Activated T-helper 1 cell treated with anti-CD3 and anti-CD28 coated beads, Interleukin-12 subunit alpha, Interleukin-12 subunit beta, Interleukin-2, Interleukin-4 antibody, amounts not matched to agents 30 ng/mL and 10 ng/mL and 1 ng/mL, durations not matched to agents 14 hours and 24 hours and 36 hours (primary cell): ENCODE measurements around the gene RHPN2. TPM values are rescaled to one million over a fixed set of nuclear protein-coding genes. Genes with fewer than 3 reads are reported as not detected.

Experiments used
- DNase-seq: peaks from one replicate; pipeline ENCODE4 v3.0.0; 2021; ENCODE audit warnings: low spot score
- H3K27ac Mint-ChIP-seq: one replicate; pipeline ENCODE4 v1.8.0; 2021; ENCODE audit warnings: mild to moderate bottlenecking, mixed read lengths
- H3K27me3 Mint-ChIP-seq: one replicate; pipeline ENCODE4 v1.8.0; 2022; ENCODE audit warnings: mild to moderate bottlenecking, moderate library complexity, mixed read lengths; ENCODE audit not compliant: insufficient read depth
- H3K36me3 Mint-ChIP-seq: one replicate; pipeline ENCODE4 v1.8.0; 2021; ENCODE audit warnings: low read depth, mixed read lengths
- H3K4me1 Mint-ChIP-seq: one replicate; pipeline ENCODE4 v1.8.0; 2021; ENCODE audit warnings: low read depth, mixed read lengths
- H3K4me3 Mint-ChIP-seq: one replicate; pipeline ENCODE4 v1.8.0; 2021; ENCODE audit warnings: mild to moderate bottlenecking, moderate library complexity, mixed read lengths
- H3K9me3 Mint-ChIP-seq: one replicate; pipeline ENCODE4 v1.8.0; 2021; ENCODE audit warnings: mixed read lengths
- intact Hi-C: fragments of 100-400 bp; cut with micrococcal nuclease; formaldehyde crosslinking; loops from one replicate; pipeline ENCODE4 v1.15.1; 2024
- total RNA-seq: library from RNA; stranded (reverse); gene quantifications from 2 replicates; pipeline ENCODE4 v1.2.3, GENCODE V29; 2022

Gene RHPN2
- total RNA-seq, 1 donor from 2014 or later: 2.5 TPM

GRCh38 chr19:33089010-33089409 lies 24.3 kb upstream of the RHPN2 start:
- no peak for DNase-seq
- Mint-ChIP-seq H3K9me3 (no peaks in the 10 kb centered on the region), H3K27me3 (no peaks in the 10 kb centered on the region), H3K36me3 (peaks cover 31% of the 10 kb centered on the region), H3K4me1 (peaks cover 9% of the 10 kb centered on the region), H3K27ac (no peak overlapping the region), H3K4me3 (no peak overlapping the region)
- intact Hi-C loops: no loop called here

DNA sequence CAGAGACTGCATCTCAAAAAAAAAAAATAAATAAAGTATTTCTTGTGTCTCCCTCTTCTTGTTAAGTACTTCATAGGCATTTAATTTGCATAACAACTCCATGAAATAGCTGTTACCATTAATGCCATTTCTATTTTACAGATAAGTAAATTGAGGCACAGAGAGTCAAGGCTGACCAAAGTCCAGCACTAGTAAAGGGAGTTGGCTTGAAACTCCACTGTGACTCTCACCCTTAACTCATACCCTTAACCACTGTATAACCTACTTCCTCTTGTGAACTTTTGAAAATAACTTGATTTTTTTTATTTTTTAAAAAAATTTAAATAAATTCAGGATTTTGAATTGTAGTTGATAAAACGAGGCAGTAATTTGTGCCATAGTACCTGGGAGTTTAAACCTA lies 22.3 kb upstream of the RHPN2 start:
- Mint-ChIP-seq H3K36me3 (peaks cover 22% of the 10 kb centered on the region), H3K9me3 (no peaks in the 10 kb centered on the region), H3K27ac (no peak overlapping the region), H3K4me1 (peaks cover 13% of the 10 kb centered on the region), H3K27me3 (no peaks in the 10 kb centered on the region), H3K4me3 (no peak overlapping the region)
- intact Hi-C loops: no loop called here
- DNase-seq: no peak

- H3K27me3 Mint-ChIP-seq: no peaks in the 10 kb centered on the region
- H3K36me3 Mint-ChIP-seq: peaks cover 19% of the 10 kb centered on the region
- no peak overlapping the region for H3K27ac Mint-ChIP-seq
- H3K4me1 Mint-ChIP-seq: peaks cover 23% of the 10 kb centered on the region
- DNase-seq: no peak
- no peaks in the 10 kb centered on the region for H3K9me3 Mint-ChIP-seq
- intact Hi-C loops: no loop called here
- H3K4me3 Mint-ChIP-seq: no peak overlapping the region
These were observed 21.0 kb upstream of the RHPN2 start for GRCh38 chr19:33085570-33086128.

- H3K4me3 Mint-ChIP-seq: peak within 1 kb of the TSS; percentile 98
- H3K36me3 Mint-ChIP-seq: peaks cover 5% of the 10 kb centered on the region
- peak; percentile 85 for DNase-seq
- H3K27me3 Mint-ChIP-seq: no peaks in the 10 kb centered on the region
- intact Hi-C loops: loop anchor here (1.0 to 2.0 kb wide), 6 partner anchors 17 to 500 kb away; partner anchors contain the start of genes ANKRD27, FAAP24, NUDT19 and PDCD5
- peaks cover 31% of the 10 kb centered on the region for H3K4me1 Mint-ChIP-seq
- no peaks in the 10 kb centered on the region for H3K9me3 Mint-ChIP-seq
- H3K27ac Mint-ChIP-seq: peak within 1 kb of the TSS; percentile 90
These were observed 16.3 kb upstream of the RHPN2 start, which contains the start of gene GPATCH1 for GRCh38 chr19:33080761-33081681. Gene GPATCH1 (plus strand): TSS chr19:33081181. CDS start chr19:33081194, 13 bp downstream.

DNA sequence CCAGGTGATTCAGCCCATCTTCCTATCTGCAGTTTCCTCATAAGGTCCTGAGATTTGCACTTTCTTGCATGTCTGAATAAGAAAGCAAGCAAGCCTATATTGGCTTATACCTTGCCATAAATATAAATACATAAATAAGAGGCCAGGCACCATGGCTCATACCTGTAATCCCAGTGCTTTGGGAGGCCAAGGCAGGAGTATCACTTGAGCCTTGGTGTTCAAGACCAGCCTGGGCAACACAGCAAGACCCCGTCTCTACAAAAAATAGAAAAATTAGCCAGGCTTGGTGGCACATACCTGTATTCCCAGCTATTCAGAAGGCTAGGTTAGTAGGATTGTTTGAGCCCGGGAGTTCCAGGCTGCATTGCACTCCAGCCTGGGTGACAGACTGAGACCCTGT lies 10.8 kb upstream of the RHPN2 start:
- Mint-ChIP-seq H3K27me3 (peaks cover 9% of the 10 kb centered on the region), H3K4me1 (peaks cover 12% of the 10 kb centered on the region), H3K4me3 (no peak overlapping the region), H3K27ac (no peak overlapping the region), H3K36me3 (no peaks in the 10 kb centered on the region), H3K9me3 (no peaks in the 10 kb centered on the region)
- intact Hi-C loops: no loop called here
- DNase-seq: no peak

- H3K4me1 Mint-ChIP-seq: no peaks in the 10 kb centered on the region
- no peak overlapping the region for H3K4me3 Mint-ChIP-seq
- intact Hi-C loops: no loop called here
- no peaks in the 10 kb centered on the region for H3K36me3 Mint-ChIP-seq
- no peak for DNase-seq
- H3K27me3 Mint-ChIP-seq: peaks cover 13% of the 10 kb centered on the region
- H3K9me3 Mint-ChIP-seq: no peaks in the 10 kb centered on the region
- no peak overlapping the region for H3K27ac Mint-ChIP-seq
These were observed 7.2 kb upstream of the RHPN2 start for GRCh38 chr19:33071887-33072286.

- no peaks in the 10 kb centered on the region for H3K9me3 Mint-ChIP-seq
- intact Hi-C loops: no loop called here
These were observed 2.4 kb upstream of the RHPN2 start for GRCh38 chr19:33067121-33067520.

GRCh38 chr19:33066543-33066942 lies 1.9 kb upstream of the RHPN2 start:
- peak overlapping the region; percentile 17 for H3K4me3 Mint-ChIP-seq
- intact Hi-C loops: no loop called here
- no peaks in the 10 kb centered on the region for H3K4me1 Mint-ChIP-seq

More at GRCh38 chr19:33067121-33067520, 2.4 kb upstream of the RHPN2 start:
- DNase-seq: no peak
- Mint-ChIP-seq H3K4me3 (no peak overlapping the region), H3K27ac (no peak overlapping the region), H3K4me1 (no peaks in the 10 kb centered on the region), H3K27me3 (peaks cover 23% of the 10 kb centered on the region), H3K36me3 (no peaks in the 10 kb centered on the region)

DNA sequence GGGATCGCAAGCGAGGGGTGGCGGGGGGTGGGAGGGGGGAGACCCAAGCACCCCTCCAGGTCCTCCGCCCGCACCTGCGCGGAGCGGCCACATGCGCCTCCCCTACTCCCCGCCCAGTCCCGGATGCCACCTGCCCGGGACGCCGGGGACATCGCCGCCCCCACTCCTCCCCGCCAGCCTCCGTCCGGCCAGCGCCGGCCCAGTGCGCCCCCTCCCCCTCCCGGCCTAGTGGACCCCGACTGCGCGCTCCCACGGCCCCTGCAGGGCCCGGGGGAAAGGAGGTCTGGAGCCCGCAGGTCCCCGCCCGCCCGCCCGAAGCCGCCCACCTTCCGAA lies 263 bp downstream of the RHPN2 start:
- Mint-ChIP-seq H3K9me3 (no peaks in the 10 kb centered on the region), H3K27me3 (peaks cover 22% of the 10 kb centered on the region), H3K36me3 (no peaks in the 10 kb centered on the region), H3K4me1 (no peaks in the 10 kb centered on the region), H3K4me3 (peak overlapping the region; percentile 65), H3K27ac (no peak overlapping the region)
- intact Hi-C loops: loop anchor here (1.0 to 5.0 kb wide), 2 partner anchors 17 to 92 kb away; partner anchors contain the start of genes CEP89, FAAP24 and GPATCH1
- DNase-seq: peak; percentile 9

More at GRCh38 chr19:33066543-33066942, 1.9 kb upstream of the RHPN2 start:
- H3K9me3 Mint-ChIP-seq: no peaks in the 10 kb centered on the region
- peaks cover 24% of the 10 kb centered on the region for H3K27me3 Mint-ChIP-seq
- DNase-seq: no peak
- H3K27ac Mint-ChIP-seq: no peak overlapping the region
- H3K36me3 Mint-ChIP-seq: no peaks in the 10 kb centered on the region

DNA sequence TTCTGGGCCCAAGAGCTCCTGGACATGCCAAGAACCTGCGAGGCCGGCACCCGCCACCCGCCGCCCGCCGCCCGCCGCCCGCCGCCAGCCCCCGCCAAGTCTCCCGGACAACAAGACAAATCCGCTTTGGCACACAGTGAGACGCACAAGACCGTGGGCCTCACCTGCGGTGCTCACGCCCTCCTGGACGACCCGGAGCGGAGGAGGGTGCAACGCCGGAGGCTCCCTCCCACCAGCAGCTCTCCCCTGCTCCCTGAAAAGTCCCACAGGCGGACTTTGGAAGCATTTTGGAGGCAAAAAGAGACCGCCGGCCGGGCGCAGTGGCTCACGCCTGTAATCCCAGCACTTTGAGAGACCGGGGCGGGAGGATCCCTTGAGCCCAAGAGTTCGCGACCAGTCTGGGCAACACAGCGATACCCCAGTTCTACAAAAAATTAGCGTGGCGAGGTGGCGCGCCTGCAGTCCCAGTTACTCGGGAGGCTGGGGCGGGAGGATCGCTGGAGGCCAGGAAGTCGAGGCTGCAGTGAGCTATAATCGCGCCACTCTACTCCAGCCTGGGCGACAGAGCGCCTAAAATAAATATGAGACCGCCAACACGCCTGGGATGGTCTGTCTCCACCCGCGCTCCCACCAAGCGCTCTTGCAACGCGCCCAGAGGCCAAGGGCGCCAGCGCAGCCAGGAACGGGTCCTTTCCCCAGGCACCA lies 783 bp downstream of the RHPN2 start:
- peak overlapping the region; percentile 65 for H3K4me3 Mint-ChIP-seq
- intact Hi-C loops: loop anchor here (1.0 to 5.0 kb wide), 2 partner anchors 17 to 92 kb away; partner anchors contain the start of genes CEP89, FAAP24 and GPATCH1
- H3K27ac Mint-ChIP-seq: no peak overlapping the region
- DNase-seq: no peak
- no peaks in the 10 kb centered on the region for H3K36me3 Mint-ChIP-seq
- H3K27me3 Mint-ChIP-seq: peaks cover 22% of the 10 kb centered on the region
- H3K9me3 Mint-ChIP-seq: no peaks in the 10 kb centered on the region
- H3K4me1 Mint-ChIP-seq: no peaks in the 10 kb centered on the region

DNA sequence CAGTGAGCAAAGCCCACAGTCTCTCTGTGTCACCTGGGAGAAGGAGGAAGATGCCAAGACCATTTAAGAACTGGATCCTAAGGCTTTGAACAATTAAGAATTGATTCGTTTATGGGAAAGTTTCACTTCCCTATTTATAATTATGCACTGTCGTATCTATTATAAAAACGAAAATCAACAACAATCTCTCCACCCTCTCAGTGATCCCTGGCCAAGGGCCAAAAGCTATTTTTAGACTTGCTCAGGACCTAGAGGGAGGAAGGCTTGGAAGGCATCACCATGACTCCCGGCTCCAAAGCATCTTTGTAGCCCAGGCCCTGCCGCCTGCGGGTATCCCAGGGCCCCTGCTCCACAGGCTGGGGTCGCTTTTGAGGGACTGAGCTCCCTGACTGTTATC lies 1.3 kb downstream of the RHPN2 start:
- intact Hi-C loops: loop anchor here (5.0 kb wide), 1 partner anchor 91 kb away; the partner anchor contains the start of genes CEP89 and FAAP24
- Mint-ChIP-seq H3K27ac (no peak overlapping the region), H3K4me3 (no peak overlapping the region), H3K9me3 (no peaks in the 10 kb centered on the region), H3K36me3 (no peaks in the 10 kb centered on the region), H3K27me3 (peaks cover 22% of the 10 kb centered on the region), H3K4me1 (no peaks in the 10 kb centered on the region)
- no peak for DNase-seq

DNA sequence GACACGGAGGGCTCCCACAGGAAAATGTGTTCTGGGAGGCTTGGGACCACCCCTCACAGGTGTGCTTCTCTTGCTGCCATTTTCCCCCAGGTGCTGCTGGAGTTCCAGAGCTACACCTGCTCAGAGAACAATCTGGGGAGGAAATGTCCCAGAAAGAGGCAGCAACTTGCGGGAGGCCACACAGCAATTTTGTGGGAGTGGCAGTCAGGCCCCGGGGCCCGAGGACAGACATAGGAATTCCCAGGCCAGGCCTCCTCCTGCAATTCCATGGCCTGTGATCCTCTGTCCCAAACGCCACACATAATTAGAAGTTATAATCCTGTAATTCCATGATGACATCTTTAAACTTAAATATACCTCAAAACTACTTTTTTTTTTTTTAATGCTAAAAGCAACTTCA lies 1.8 kb downstream of the RHPN2 start:
- Mint-ChIP-seq H3K4me3 (no peak overlapping the region), H3K27me3 (peaks cover 22% of the 10 kb centered on the region), H3K36me3 (no peaks in the 10 kb centered on the region), H3K9me3 (no peaks in the 10 kb centered on the region), H3K4me1 (no peaks in the 10 kb centered on the region), H3K27ac (no peak overlapping the region)
- intact Hi-C loops: loop anchor here (5.0 kb wide), 1 partner anchor 91 kb away; the partner anchor contains the start of genes CEP89 and FAAP24
- no peak for DNase-seq
